IPS-18a (cell line): ENCODE results near the gene MRPS11.

Experiments
- H3K27ac ChIP-seq: one replicate; pipeline ENCODE4 v1.5.1; 2013; ENCODE audit warnings: low read length
- H3K27me3 ChIP-seq: one replicate; pipeline ENCODE4 v1.6.1; 2013; ENCODE audit warnings: mild to moderate bottlenecking, low read length; ENCODE audit not compliant: control insufficient read depth, insufficient read depth
- H3K36me3 ChIP-seq: one replicate; pipeline ENCODE4 v1.6.1; 2013; ENCODE audit warnings: low read depth, low read length; ENCODE audit not compliant: control insufficient read depth
- H3K4me1 ChIP-seq: one replicate; pipeline ENCODE4 v1.6.1; 2013; ENCODE audit warnings: low read depth, low read length; ENCODE audit not compliant: control insufficient read depth
- H3K4me3 ChIP-seq: one replicate; pipeline ENCODE4 v1.5.1; 2013; ENCODE audit warnings: low read length
- H3K9ac ChIP-seq: one replicate; pipeline ENCODE4 v1.6.1; 2013; ENCODE audit warnings: mild to moderate bottlenecking, low read length, moderate library complexity
- H3K9me3 ChIP-seq: one replicate; pipeline ENCODE4 v1.6.1; 2013; ENCODE audit warnings: low read depth, low read length; ENCODE audit not compliant: control insufficient read depth

MRPS11 gene

GRCh38 chr15:88440021-88440420 is 27.5 kb upstream of the MRPS11 start:
- peaks cover 4% of the 10 kb centered on the region for H3K9me3 ChIP-seq
- no peak overlapping the region for H3K27ac ChIP-seq
- no peak overlapping the region for H3K9ac ChIP-seq
- no peaks in the 10 kb centered on the region for H3K4me1 ChIP-seq
- no peaks in the 10 kb centered on the region for H3K36me3 ChIP-seq
- no peaks in the 10 kb centered on the region for H3K27me3 ChIP-seq
- H3K4me3 ChIP-seq, result no peak overlapping the region

- Histone ChIP-seq H3K4me3 (no peak overlapping the region), H3K27ac (no peak overlapping the region), H3K27me3 (no peaks in the 10 kb centered on the region), H3K36me3 (no peaks in the 10 kb centered on the region), H3K9ac (no peak overlapping the region), H3K9me3 (peaks cover 4% of the 10 kb centered on the region), H3K4me1 (no peaks in the 10 kb centered on the region)
Observed at GRCh38 chr15:88441076-88441730, 26.3 kb upstream of the MRPS11 start.

GRCh38 chr15:88447206-88447605 is 20.3 kb upstream of the MRPS11 start:
- peaks cover 4% of the 10 kb centered on the region for H3K9me3 ChIP-seq
- peaks cover 7% of the 10 kb centered on the region for H3K27me3 ChIP-seq
- no peak overlapping the region for H3K27ac ChIP-seq
- H3K4me1 ChIP-seq, result no peaks in the 10 kb centered on the region
- no peak overlapping the region for H3K4me3 ChIP-seq
- H3K9ac ChIP-seq, result no peak overlapping the region
- no peaks in the 10 kb centered on the region for H3K36me3 ChIP-seq

- peaks cover 4% of the 10 kb centered on the region for H3K9me3 ChIP-seq
- peaks cover 7% of the 10 kb centered on the region for H3K27me3 ChIP-seq
- no peaks in the 10 kb centered on the region for H3K36me3 ChIP-seq
- no peak overlapping the region for H3K27ac ChIP-seq
- H3K4me3 ChIP-seq, result no peak overlapping the region
- no peaks in the 10 kb centered on the region for H3K4me1 ChIP-seq
- H3K9ac ChIP-seq, result no peak overlapping the region
Observed at GRCh38 chr15:88447741-88448140, 19.8 kb upstream of the MRPS11 start.

- Histone ChIP-seq H3K27ac (no peak overlapping the region), H3K9ac (no peak overlapping the region), H3K9me3 (peaks cover 4% of the 10 kb centered on the region), H3K4me3 (no peak overlapping the region), H3K36me3 (no peaks in the 10 kb centered on the region), H3K27me3 (peaks cover 7% of the 10 kb centered on the region), H3K4me1 (no peaks in the 10 kb centered on the region)
Observed at GRCh38 chr15:88448991-88449461, 18.5 kb upstream of the MRPS11 start.

GRCh38 chr15:88449581-88449980 is 17.9 kb upstream of the MRPS11 start:
- Histone ChIP-seq H3K4me1 (no peaks in the 10 kb centered on the region), H3K27ac (no peak overlapping the region), H3K9ac (no peak overlapping the region)

GRCh38 chr15:88450125-88450798 is 17.2 kb upstream of the MRPS11 start:
- peaks cover 7% of the 10 kb centered on the region for H3K27me3 ChIP-seq
- H3K9ac ChIP-seq, result no peak overlapping the region
- no peaks in the 10 kb centered on the region for H3K4me1 ChIP-seq
- no peaks in the 10 kb centered on the region for H3K36me3 ChIP-seq
- no peaks in the 10 kb centered on the region for H3K9me3 ChIP-seq
- no peak overlapping the region for H3K4me3 ChIP-seq
- H3K27ac ChIP-seq, result no peak overlapping the region

More at GRCh38 chr15:88449581-88449980, 17.9 kb upstream of the MRPS11 start:
- no peak overlapping the region for H3K4me3 ChIP-seq
- peaks cover 7% of the 10 kb centered on the region for H3K27me3 ChIP-seq
- no peaks in the 10 kb centered on the region for H3K9me3 ChIP-seq
- H3K36me3 ChIP-seq, result no peaks in the 10 kb centered on the region

- no peak overlapping the region for H3K27ac ChIP-seq
- H3K9ac ChIP-seq, result no peak overlapping the region
- H3K36me3 ChIP-seq, result peaks cover 2% of the 10 kb centered on the region
- no peak overlapping the region for H3K4me3 ChIP-seq
- H3K9me3 ChIP-seq, result no peaks in the 10 kb centered on the region
- H3K4me1 ChIP-seq, result no peaks in the 10 kb centered on the region
- H3K27me3 ChIP-seq, result peaks cover 7% of the 10 kb centered on the region
Observed at GRCh38 chr15:88453651-88454050, 13.9 kb upstream of the MRPS11 start.

GRCh38 chr15:88454236-88454635 is 13.3 kb upstream of the MRPS11 start:
- Histone ChIP-seq H3K27ac (no peak overlapping the region), H3K9ac (no peak overlapping the region)

GRCh38 chr15:88454867-88455810 is 12.4 kb upstream of the MRPS11 start:
- no peaks in the 10 kb centered on the region for H3K9me3 ChIP-seq
- no peaks in the 10 kb centered on the region for H3K27me3 ChIP-seq
- peaks cover 17% of the 10 kb centered on the region for H3K36me3 ChIP-seq
- no peak overlapping the region for H3K4me3 ChIP-seq
- no peak overlapping the region for H3K9ac ChIP-seq
- no peak overlapping the region for H3K27ac ChIP-seq
- H3K4me1 ChIP-seq, result no peaks in the 10 kb centered on the region

More at GRCh38 chr15:88454236-88454635, 13.3 kb upstream of the MRPS11 start:
- peaks cover 7% of the 10 kb centered on the region for H3K27me3 ChIP-seq
- no peak overlapping the region for H3K4me3 ChIP-seq
- H3K9me3 ChIP-seq, result no peaks in the 10 kb centered on the region
- H3K4me1 ChIP-seq, result no peaks in the 10 kb centered on the region
- H3K36me3 ChIP-seq, result peaks cover 8% of the 10 kb centered on the region

- Histone ChIP-seq H3K36me3 (peaks cover 31% of the 10 kb centered on the region), H3K9me3 (no peaks in the 10 kb centered on the region), H3K4me1 (no peaks in the 10 kb centered on the region), H3K4me3 (no peak overlapping the region), H3K9ac (no peak overlapping the region), H3K27me3 (no peaks in the 10 kb centered on the region), H3K27ac (no peak overlapping the region)
Observed at GRCh38 chr15:88456733-88457132, 10.8 kb upstream of the MRPS11 start.
